HL-60 (cell line): Measurements from ENCODE around the gene LGALS14.
"Not testable (repeated sequence)": the region's sequence is repeated elsewhere in the genome, so short reads cannot be mapped to it uniquely, and the experiment has no call there.

Experiments
- DNase-seq, 2 experiments: peaks; one replicate each; pipeline ENCODE4 v3.0.0-alpha.2; 2010 to 2020; ENCODE audit warnings: low read depth in 1 of 2, low spot score in 1 of 2
- H3K27ac ChIP-seq: fragments of 250-450 bp; sonication (Bioruptor Pico); replicated peaks from 2 replicates; pipeline ENCODE4 v1.5.1; 2020; ENCODE audit warnings: mild to moderate bottlenecking, moderate library complexity
- H3K27me3 ChIP-seq: fragments of 250-450 bp; sonication (Bioruptor Pico); 2 replicates; pipeline ENCODE4 v1.5.1; 2021; ENCODE audit warnings: mild to moderate bottlenecking, moderate library complexity; ENCODE audit not compliant: insufficient read depth, poor library complexity, severe bottlenecking
- H3K4me3 ChIP-seq: replicated peaks from 2 replicates; pipeline ENCODE4 v1.5.1; 2011; ENCODE audit warnings: mild to moderate bottlenecking, control low read depth, low read length; ENCODE audit not compliant: insufficient read depth
- CTCF ChIP-seq: IDR thresholded peaks from one replicate; pipeline ENCODE4 v1.5.1; 2011; ENCODE audit warnings: low read length, control low read depth, inconsistent platforms; ENCODE audit not compliant: insufficient read depth
- GABPA ChIP-seq: IDR thresholded peaks from 2 replicates; pipeline ENCODE4 v1.6.1; 2012; ENCODE audit warnings: low read depth
- POLR2AphosphoS5 ChIP-seq: IDR thresholded peaks from 2 replicates; pipeline ENCODE4 v1.6.1; 2012; ENCODE audit warnings: low read depth
- REST ChIP-seq: IDR thresholded peaks from 2 replicates; pipeline ENCODE4 v1.6.1; 2012; ENCODE audit warnings: low read depth; ENCODE audit not compliant: insufficient replicate concordance
- SPI1 ChIP-seq: IDR thresholded peaks from 2 replicates; pipeline ENCODE4 v1.6.1; 2012; ENCODE audit warnings: low read depth, mild to moderate bottlenecking, borderline replicate concordance

LGALS14 gene

GRCh38 chr19:39660661-39661060 lies 43.6 kb upstream of the LGALS14 start:
- Histone ChIP-seq H3K4me3 (no peak overlapping the region), H3K27ac (no peak overlapping the region), H3K27me3 (no peaks in the 10 kb centered on the region)
- no peak for DNase-seq
- TF ChIP-seq CTCF (no peak), SPI1 (no peak), REST (no peak)

GRCh38 chr19:39661565-39661964 lies 42.7 kb upstream of the LGALS14 start:
- Histone ChIP-seq H3K27me3 (no peaks in the 10 kb centered on the region), H3K4me3 (no peak overlapping the region), H3K27ac (no peak overlapping the region)
- no peak for DNase-seq
- no peak for TF ChIP-seq POLR2AphosphoS5

DNA sequence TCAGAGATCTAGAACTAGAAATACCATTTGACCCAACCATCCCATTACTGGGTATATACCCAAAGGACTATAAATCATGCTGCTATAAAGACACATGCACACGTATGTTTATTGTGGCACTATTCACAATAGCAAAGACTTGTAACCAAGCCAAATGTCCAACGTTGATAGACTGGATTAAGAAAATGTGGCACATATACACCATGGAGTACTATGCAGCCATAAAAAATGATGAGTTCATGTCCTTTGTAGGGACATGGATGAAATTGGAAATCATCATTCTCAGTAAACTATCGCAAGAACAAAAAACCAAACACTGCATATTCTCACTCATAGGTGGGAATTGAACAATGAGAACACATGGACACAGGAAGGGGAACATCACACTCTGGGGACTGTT lies 34.4 kb upstream of the LGALS14 start:
- not testable (repeated sequence) for H3K27ac ChIP-seq, DNase-seq, H3K27me3 ChIP-seq, H3K4me3 ChIP-seq

DNA sequence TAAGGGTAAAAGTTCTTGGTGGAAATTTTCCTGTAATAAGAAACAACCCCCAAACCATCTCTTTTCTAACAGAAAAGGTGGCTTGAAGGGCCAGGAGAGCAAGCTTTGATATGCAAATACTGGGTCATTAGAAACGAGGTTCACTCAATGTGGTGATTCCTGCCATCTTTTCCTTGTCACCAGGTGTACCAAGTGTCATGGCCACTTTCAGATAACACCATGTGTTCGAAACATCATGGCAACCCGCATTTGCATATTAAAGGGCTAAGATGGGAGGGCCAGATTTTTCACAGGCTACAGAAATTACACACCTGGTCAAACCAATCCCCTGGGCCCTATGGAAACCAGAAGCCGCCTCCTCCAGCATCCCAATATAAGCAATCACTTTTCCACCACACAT lies 33.3 kb upstream of the LGALS14 start:
- Histone ChIP-seq H3K4me3 (no peak overlapping the region), H3K27me3 (peaks cover 5% of the 10 kb centered on the region), H3K27ac (no peak overlapping the region)
- TF ChIP-seq CTCF (no peak), REST (no peak), POLR2AphosphoS5 (no peak), SPI1 (no peak), GABPA (no peak)
- DNase-seq = no peak

DNA sequence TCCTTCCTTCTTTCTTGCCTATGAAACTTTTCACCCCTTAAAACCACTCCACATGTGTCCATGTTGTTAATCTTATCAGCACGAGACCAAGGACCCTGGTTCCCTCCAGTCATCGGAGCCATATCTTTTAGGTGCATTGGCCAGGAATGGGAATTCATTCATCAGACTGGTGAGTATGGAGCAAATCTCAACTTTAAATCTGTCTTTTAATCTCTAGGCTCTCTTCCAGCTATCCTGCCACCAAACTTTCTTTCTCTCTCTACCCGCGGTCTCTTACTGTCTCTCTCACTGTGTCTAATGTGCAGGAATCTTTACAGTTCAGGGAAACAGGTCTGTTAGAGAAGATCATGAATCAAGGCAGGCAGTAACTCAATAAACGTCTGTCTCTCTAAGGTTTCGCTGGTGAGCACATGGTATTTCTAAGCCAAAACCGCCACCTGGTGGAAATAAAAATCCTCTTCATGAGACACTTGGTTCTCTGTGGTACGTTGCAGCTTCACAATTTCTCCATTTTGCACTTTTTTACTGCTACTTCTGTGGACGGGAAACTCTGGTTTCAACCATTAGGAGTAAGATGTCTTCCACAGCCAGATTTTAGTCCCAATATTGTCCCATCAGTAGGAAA lies 32.4 kb upstream of the LGALS14 start:
- Histone ChIP-seq H3K27ac (no peak overlapping the region), H3K27me3 (peaks cover 9% of the 10 kb centered on the region)

More for the DNA sequence above, 32.4 kb upstream of the LGALS14 start:
- DNase-seq = peak; percentile 3 to 59
- TF ChIP-seq GABPA = no peak
- peak; percentile 25 for TF ChIP-seq CTCF
- H3K4me3 ChIP-seq = no peak overlapping the region
